Neuron (in vitro differentiated cells): ENCODE data around the gene NOC2L.
A peak's percentile ranks its signal among the peaks of the same experiment; 100 is the strongest.
"Not testable (repeated sequence)": the region's sequence is repeated elsewhere in the genome, so short reads cannot be mapped to it uniquely, and the experiment has no call there.

ENCODE experiments used
- H2AFZ ChIP-seq: one replicate; pipeline ENCODE4 v1.6.1; 2013; ENCODE audit warnings: low read depth, mild to moderate bottlenecking, inconsistent platforms, low read length, moderate library complexity
- H3K27me3 ChIP-seq: one replicate; pipeline ENCODE4 v1.6.1; 2013; ENCODE audit warnings: low read length; ENCODE audit not compliant: insufficient read depth
- H3K36me3 ChIP-seq: one replicate; pipeline ENCODE4 v1.6.1; 2013; ENCODE audit warnings: low read length; ENCODE audit not compliant: insufficient read depth
- H3K4me1 ChIP-seq: one replicate; pipeline ENCODE4 v1.6.1; 2013; ENCODE audit warnings: low read length; ENCODE audit not compliant: insufficient read depth
- H3K4me3 ChIP-seq: 2 replicates; pipeline ENCODE4 v1.5.1; 2013; ENCODE audit warnings: mild to moderate bottlenecking, low read length, moderate library complexity
- H3K9me3 ChIP-seq: one replicate; pipeline ENCODE4 v1.6.1; 2013; ENCODE audit warnings: low read length

NOC2L gene

GRCh38 chr1:998745-998994 lies 39.6 kb upstream of the NOC2L start:
- Histone ChIP-seq H3K4me3 (peak overlapping the region; percentile 52), H3K27me3 (no peaks in the 10 kb centered on the region), H3K36me3 (peaks cover 5% of the 10 kb centered on the region), H3K9me3 (no peaks in the 10 kb centered on the region), H3K4me1 (peaks cover 25% of the 10 kb centered on the region), H2AFZ (no peak overlapping the region)

- peaks cover 21% of the 10 kb centered on the region for H3K4me1 ChIP-seq
- no peak overlapping the region for H2AFZ ChIP-seq
- H3K9me3 ChIP-seq = peaks cover 2% of the 10 kb centered on the region
- H3K36me3 ChIP-seq = peaks cover 5% of the 10 kb centered on the region
- no peaks in the 10 kb centered on the region for H3K27me3 ChIP-seq
- peak overlapping the region; percentile 52 for H3K4me3 ChIP-seq
Observed at GRCh38 chr1:997993-998744, 39.1 kb upstream of the NOC2L start.

GRCh38 chr1:997713-997992 lies 38.6 kb upstream of the NOC2L start:
- Histone ChIP-seq H3K36me3 (peaks cover 3% of the 10 kb centered on the region), H3K4me3 (no peak overlapping the region), H2AFZ (no peak overlapping the region), H3K27me3 (no peaks in the 10 kb centered on the region), H3K4me1 (peaks cover 21% of the 10 kb centered on the region), H3K9me3 (peaks cover 6% of the 10 kb centered on the region)

- Histone ChIP-seq H3K27me3 (no peaks in the 10 kb centered on the region), H2AFZ (no peak overlapping the region), H3K4me1 (peaks cover 21% of the 10 kb centered on the region), H3K9me3 (peaks cover 8% of the 10 kb centered on the region), H3K4me3 (no peak overlapping the region), H3K36me3 (peaks cover 3% of the 10 kb centered on the region)
Observed at GRCh38 chr1:996851-997712, 38.0 kb upstream of the NOC2L start.

- no peak overlapping the region for H2AFZ ChIP-seq
- H3K36me3 ChIP-seq = peaks cover 3% of the 10 kb centered on the region
- peaks cover 11% of the 10 kb centered on the region for H3K9me3 ChIP-seq
- H3K4me3 ChIP-seq = no peak overlapping the region
- H3K27me3 ChIP-seq = no peaks in the 10 kb centered on the region
- H3K4me1 ChIP-seq = peaks cover 21% of the 10 kb centered on the region
Observed at GRCh38 chr1:995665-996633, 36.9 kb upstream of the NOC2L start.

GRCh38 chr1:994546-994945 lies 35.5 kb upstream of the NOC2L start:
- H2AFZ ChIP-seq, H3K4me3 ChIP-seq, H3K36me3 ChIP-seq, H3K27me3 ChIP-seq: not testable (repeated sequence)
- Histone ChIP-seq H3K4me1 (peaks cover 21% of the 10 kb centered on the region), H3K9me3 (peaks cover 11% of the 10 kb centered on the region)

GRCh38 chr1:993379-993995 lies 34.4 kb upstream of the NOC2L start:
- Histone ChIP-seq H3K4me1 (peaks cover 21% of the 10 kb centered on the region), H3K4me3 (no peak overlapping the region), H3K27me3 (no peaks in the 10 kb centered on the region), H2AFZ (no peak overlapping the region), H3K9me3 (peaks cover 11% of the 10 kb centered on the region), H3K36me3 (peaks cover 3% of the 10 kb centered on the region)

GRCh38 chr1:992362-992761 lies 33.3 kb upstream of the NOC2L start:
- H3K9me3 ChIP-seq = peaks cover 11% of the 10 kb centered on the region
- H3K27me3 ChIP-seq = no peaks in the 10 kb centered on the region
- no peak overlapping the region for H2AFZ ChIP-seq
- peaks cover 9% of the 10 kb centered on the region for H3K4me1 ChIP-seq
- no peak overlapping the region for H3K4me3 ChIP-seq
- no peaks in the 10 kb centered on the region for H3K36me3 ChIP-seq

GRCh38 chr1:991895-992294 lies 32.8 kb upstream of the NOC2L start:
- no peaks in the 10 kb centered on the region for H3K36me3 ChIP-seq
- no peak overlapping the region for H3K4me3 ChIP-seq
- no peaks in the 10 kb centered on the region for H3K27me3 ChIP-seq
- no peak overlapping the region for H2AFZ ChIP-seq
- H3K9me3 ChIP-seq = peaks cover 11% of the 10 kb centered on the region
- peaks cover 5% of the 10 kb centered on the region for H3K4me1 ChIP-seq

- H3K4me1 ChIP-seq, H2AFZ ChIP-seq, H3K4me3 ChIP-seq, H3K27me3 ChIP-seq, H3K36me3 ChIP-seq: not testable (repeated sequence)
- peaks cover 11% of the 10 kb centered on the region for H3K9me3 ChIP-seq
Observed at GRCh38 chr1:991275-991674, 32.2 kb upstream of the NOC2L start.

GRCh38 chr1:988061-988460 lies 29.0 kb upstream of the NOC2L start:
- H3K27me3 ChIP-seq, H2AFZ ChIP-seq: not testable (repeated sequence)

GRCh38 chr1:985126-985525 lies 26.1 kb upstream of the NOC2L start:
- no peak overlapping the region for H2AFZ ChIP-seq
- no peak overlapping the region for H3K4me3 ChIP-seq
- H3K36me3 ChIP-seq = no peaks in the 10 kb centered on the region
- peaks cover 20% of the 10 kb centered on the region for H3K27me3 ChIP-seq
- H3K4me1 ChIP-seq = peaks cover 2% of the 10 kb centered on the region
- H3K9me3 ChIP-seq = no peaks in the 10 kb centered on the region

More at GRCh38 chr1:988061-988460, 29.0 kb upstream of the NOC2L start:
- H3K4me3 ChIP-seq, H3K4me1 ChIP-seq, H3K9me3 ChIP-seq, H3K36me3 ChIP-seq: not testable (repeated sequence)

GRCh38 chr1:984476-984814 lies 25.4 kb upstream of the NOC2L start:
- Histone ChIP-seq H2AFZ (no peak overlapping the region), H3K4me3 (no peak overlapping the region), H3K36me3 (no peaks in the 10 kb centered on the region), H3K4me1 (peaks cover 2% of the 10 kb centered on the region), H3K27me3 (peaks cover 20% of the 10 kb centered on the region), H3K9me3 (peaks cover 2% of the 10 kb centered on the region)
